Neural progenitor cell (in vitro differentiated cells): ENCODE results near the gene MCL1.
"Not testable (repeated sequence)": the region's sequence is repeated elsewhere in the genome, so short reads cannot be mapped to it uniquely, and the experiment has no call there.

Source experiments
- CTCF ChIP-seq: fragments of 200-600 bp; sonication (generic); IDR thresholded peaks from 2 replicates; pipeline ENCODE4 v1.5.1; 2017; ENCODE audit warnings: antibody characterized with exemption, mild to moderate bottlenecking
- EZH2phosphoT487 ChIP-seq: fragments of 200-600 bp; sonication (generic); IDR thresholded peaks from 2 replicates; pipeline ENCODE4 v1.6.1; 2017; ENCODE audit warnings: antibody characterized with exemption

GRCh38 chr1:150624134-150624533, 44.7 kb upstream of the MCL1 start:
- not testable (repeated sequence) for TF ChIP-seq EZH2phosphoT487, CTCF
